GM23338 (cell line): Measurements from ENCODE around the gene PCNX3. TPM values are rescaled to one million over a fixed set of nuclear protein-coding genes. Genes with fewer than 3 reads are reported as not detected.

Source experiments
- ATAC-seq: fragments of 200-7000 bp; cut with Tn5 transposase; 3 replicates; pipeline ENCODE4 v1.9.1; 2020
- DNase-seq: peaks from one replicate; pipeline ENCODE4 v3.0.0-alpha.2; 2015; ENCODE audit warnings: low spot score
- H2AFZ ChIP-seq: fragments of 200-600 bp; sonication (generic); 2 replicates; pipeline ENCODE4 v1.8.0; 2016; ENCODE audit warnings: antibody characterized with exemption, mild to moderate bottlenecking, moderate library complexity
- H3F3A ChIP-seq: fragments of 200-600 bp; sonication (generic); replicated peaks from 2 replicates; pipeline ENCODE4 v1.8.0; 2017; ENCODE audit warnings: antibody characterized with exemption, mixed run types, low read depth
- H3K27ac ChIP-seq: fragments of 200-600 bp; sonication (generic); 2 replicates; pipeline ENCODE4 v1.6.1; 2016; ENCODE audit warnings: low read depth
- H3K27me3 ChIP-seq: fragments of 200-600 bp; sonication (generic); 2 replicates; pipeline ENCODE4 v1.8.0; 2016; ENCODE audit warnings: mild to moderate bottlenecking, mixed run types, moderate library complexity; ENCODE audit not compliant: insufficient read depth
- H3K36me3 ChIP-seq: fragments of 200-600 bp; sonication (generic); 2 replicates; pipeline ENCODE4 v1.8.0; 2016; ENCODE audit warnings: mild to moderate bottlenecking; ENCODE audit not compliant: insufficient read depth
- H3K4me1 ChIP-seq: fragments of 200-600 bp; sonication (generic); 2 replicates; pipeline ENCODE4 v1.8.0; 2016; ENCODE audit warnings: mild to moderate bottlenecking, moderate library complexity; ENCODE audit not compliant: insufficient read depth
- H3K4me2 ChIP-seq: fragments of 200-600 bp; sonication (generic); 2 replicates; pipeline ENCODE4 v1.7.1; 2017; ENCODE audit warnings: mixed run types
- H3K4me3 ChIP-seq: fragments of 200-600 bp; sonication (generic); 2 replicates; pipeline ENCODE4 v1.6.1; 2016; ENCODE audit warnings: mixed run types
- H3K79me2 ChIP-seq: fragments of 200-600 bp; sonication (generic); replicated peaks from 2 replicates; pipeline ENCODE4 v1.8.0; 2017; ENCODE audit warnings: mild to moderate bottlenecking; ENCODE audit not compliant: insufficient read depth
- H3K9me2 ChIP-seq: fragments of 200-600 bp; sonication (generic); 2 replicates; pipeline ENCODE4 v1.8.0; 2017; ENCODE audit not compliant: insufficient read depth
- H4K20me1 ChIP-seq: fragments of 200-600 bp; sonication (generic); replicated peaks from 2 replicates; pipeline ENCODE4 v1.8.0; 2017; ENCODE audit warnings: mild to moderate bottlenecking; ENCODE audit not compliant: insufficient read depth
- H3K27ac Mint-ChIP-seq: 2 replicates; pipeline ENCODE4 v1.8.0; 2020; ENCODE audit warnings: inconsistent platforms, mild to moderate bottlenecking, moderate library complexity, mixed read lengths
- H3K27me3 Mint-ChIP-seq: 3 replicates; pipeline ENCODE4 v1.8.0; 2022; ENCODE audit warnings: low read depth, mild to moderate bottlenecking, moderate library complexity, mixed read lengths, inconsistent platforms; ENCODE audit not compliant: insufficient read depth, poor library complexity
- H3K36me3 Mint-ChIP-seq: 3 replicates; pipeline ENCODE4 v1.8.0; 2021; ENCODE audit warnings: low read depth, mild to moderate bottlenecking, inconsistent platforms, moderate library complexity, mixed read lengths
- H3K4me1 Mint-ChIP-seq: 3 replicates; pipeline ENCODE4 v1.8.0; 2020; ENCODE audit warnings: mild to moderate bottlenecking, inconsistent platforms, mixed read lengths
- H3K4me3 Mint-ChIP-seq: 3 replicates; pipeline ENCODE4 v1.8.0; 2021; ENCODE audit warnings: moderate library complexity, mild to moderate bottlenecking, inconsistent platforms, mixed read lengths
- H3K9me3 Mint-ChIP-seq: 3 replicates; pipeline ENCODE4 v1.8.0; 2020; ENCODE audit warnings: moderate library complexity, mild to moderate bottlenecking, inconsistent platforms, mixed read lengths
- CREB1 ChIP-seq: fragments of 250-450 bp; sonication (Bioruptor Pico); IDR thresholded peaks from 2 replicates; pipeline ENCODE4 v1.5.0; 2020; ENCODE audit warnings: low read depth, mild to moderate bottlenecking, moderate library complexity
- EZH2 ChIP-seq: fragments of 200-600 bp; sonication (generic); IDR thresholded peaks from one replicate; pipeline ENCODE4 v1.8.0; 2017; ENCODE audit warnings: antibody characterized with exemption, mild to moderate bottlenecking, low read depth; ENCODE audit not compliant: unreplicated experiment
- EZH2phosphoT487 ChIP-seq: fragments of 200-600 bp; sonication (generic); IDR thresholded peaks from one replicate; pipeline ENCODE4 v1.8.1; 2018; ENCODE audit warnings: antibody characterized with exemption; ENCODE audit not compliant: unreplicated experiment
- JUNB ChIP-seq: IDR thresholded peaks from one replicate; pipeline ENCODE4 v1.6.1; 2016; ENCODE audit warnings: antibody characterized with exemption; ENCODE audit not compliant: unreplicated experiment
- NANOG ChIP-seq: IDR thresholded peaks from 2 replicates; pipeline ENCODE4 v1.6.1; 2016; ENCODE audit warnings: antibody characterized with exemption, borderline replicate concordance
- POLR2AphosphoS5 ChIP-seq: IDR thresholded peaks from 2 replicates; pipeline ENCODE4 v1.6.1; 2016; ENCODE audit warnings: antibody characterized with exemption, low read depth
- STAT1 ChIP-seq: IDR thresholded peaks from one replicate; pipeline ENCODE4 v1.6.1; 2016; ENCODE audit warnings: antibody characterized with exemption; ENCODE audit not compliant: unreplicated experiment
- ZNF114 ChIP-seq: fragments of 250-450 bp; sonication (Bioruptor Pico); IDR thresholded peaks from 2 replicates; pipeline ENCODE4 v1.5.0; 2020; ENCODE audit warnings: mild to moderate bottlenecking, moderate library complexity
- polyA plus RNA-seq: library from polyadenylated mRNA; unstranded; fragments of >200 nt; fragmentation: Nextera tagmentation; extraction: Ambion mirVana; gene quantifications from 2 replicates; pipeline ENCODE4 v1.2.1, GENCODE V29; 2016
- total RNA-seq: library from RNA; depleted of rRNA; stranded (reverse); fragments of >200 nt; shearing (Covaris generic); gene quantifications from 2 replicates; pipeline ENCODE4 v1.2.3, GENCODE V29; 2014
- TF ChIP-seq, protein P1 (sequence below): IDR thresholded peaks from one replicate; pipeline ENCODE4 v1.6.1; 2018; ENCODE audit warnings: antibody characterized with exemption; ENCODE audit not compliant: unreplicated experiment
- TF ChIP-seq, protein P2 (sequence below): fragments of 250-450 bp; sonication (Bioruptor Pico); IDR thresholded peaks from 2 replicates; pipeline ENCODE4 v1.5.0; 2020; ENCODE audit warnings: mild to moderate bottlenecking, moderate library complexity
- TF ChIP-seq, protein P3 (sequence below), 2 experiments: fragments of 200-600 bp in 1 of 2; sonication (generic) in 1 of 2; conservative IDR thresholded peaks; 2 replicates each; pipeline versions ENCODE4 v1.5.1 to v1.6.1; 2016 to 2017; ENCODE audit warnings: antibody characterized with exemption in 2 of 2, low read depth in 2 of 2, mild to moderate bottlenecking in 2 of 2, moderate library complexity in 1 of 2

Gene PCNX3
- total and polyA plus RNA-seq, 2 experiments from 2014 or later = 8.7 to 52.2 TPM

DNA sequence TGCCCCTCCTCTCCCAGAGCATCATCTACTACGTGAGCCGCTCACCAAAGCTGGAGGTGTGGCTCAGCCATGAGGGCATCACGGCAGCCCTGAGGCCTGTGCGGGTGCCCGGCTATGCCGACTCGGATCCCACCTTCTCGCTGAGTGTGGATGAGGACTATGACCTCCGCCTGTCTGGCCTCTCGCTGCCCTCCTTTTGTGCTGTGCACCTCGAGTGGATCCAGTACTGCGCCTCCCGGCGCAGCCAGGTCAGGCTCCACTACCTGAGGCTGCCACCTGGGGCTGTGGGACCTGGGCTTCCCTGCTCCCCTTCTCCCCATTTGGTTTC is 18.5 kb downstream of the PCNX3 start:
- no peaks in the 10 kb centered on the region for H3K79me2 ChIP-seq
- no peak overlapping the region for H3K4me2 ChIP-seq
- TF ChIP-seq CREB1 (CRISPR knock-in tag) (no peak), POLR2AphosphoS5 (no peak)
- peaks cover 18% of the 10 kb centered on the region for H3F3A ChIP-seq
- no peak overlapping the region for H3K27ac ChIP-seq
- H3K27me3 ChIP-seq = no peaks in the 10 kb centered on the region
- H4K20me1 ChIP-seq = no peaks in the 10 kb centered on the region; the same call in 1 of the 2 replicates
- Mint-ChIP-seq H3K4me1 (peaks cover 18% of the 10 kb centered on the region), H3K27me3 (peaks cover 18% of the 10 kb centered on the region), H3K36me3 (peaks cover 28% of the 10 kb centered on the region), H3K4me3 (no peak overlapping the region), H3K27ac (no peak overlapping the region), H3K9me3 (no peaks in the 10 kb centered on the region)
- no peak overlapping the region for H3K4me3 ChIP-seq
- DNase-seq (no peak), ATAC-seq (no peak)
- H3K36me3 ChIP-seq = peaks cover 12% of the 10 kb centered on the region; the same call in 1 of the 2 replicates
- H2AFZ ChIP-seq = no peak overlapping the region
- peaks cover 18% of the 10 kb centered on the region for H3K4me1 ChIP-seq
- no peaks in the 10 kb centered on the region for H3K9me2 ChIP-seq

DNA sequence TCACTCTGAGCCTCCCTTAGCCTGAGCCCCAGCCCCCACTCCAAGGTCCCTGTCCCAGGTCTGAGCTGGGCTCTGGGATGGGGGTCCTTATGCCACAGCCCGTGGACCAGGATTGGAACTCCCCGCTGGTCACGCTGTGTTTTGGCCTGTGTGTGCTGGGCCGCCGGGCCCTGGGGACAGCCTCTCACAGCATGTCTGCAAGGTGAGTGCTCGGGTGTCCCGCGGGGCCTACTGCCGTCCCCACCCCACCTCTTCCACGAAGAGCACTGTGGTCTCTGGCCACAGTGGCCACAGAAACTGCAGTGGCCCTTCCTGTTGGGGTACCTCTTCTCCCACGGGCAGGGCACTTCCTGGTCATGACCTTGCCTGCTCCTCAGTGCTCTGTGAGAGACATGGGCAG is 18.9 kb downstream of the PCNX3 start:
- H3K27ac Mint-ChIP-seq = no peak overlapping the region
- Histone ChIP-seq H3K27ac (no peak overlapping the region), H3K9me2 (no peaks in the 10 kb centered on the region), H2AFZ (no peak overlapping the region), H3K4me1 (peaks cover 18% of the 10 kb centered on the region), H4K20me1 (no peaks in the 10 kb centered on the region; the same call in 1 of the 2 replicates), H3F3A (peaks cover 19% of the 10 kb centered on the region), H3K27me3 (no peaks in the 10 kb centered on the region), H3K4me3 (no peak overlapping the region), H3K4me2 (no peak overlapping the region), H3K79me2 (no peaks in the 10 kb centered on the region), H3K36me3 (peaks cover 12% of the 10 kb centered on the region; the same call in 1 of the 2 replicates)
- DNase-seq = no peak
- H3K36me3 Mint-ChIP-seq = peaks cover 25% of the 10 kb centered on the region
- no peaks in the 10 kb centered on the region for H3K9me3 Mint-ChIP-seq
- peaks cover 18% of the 10 kb centered on the region for H3K4me1 Mint-ChIP-seq
- no peak for ATAC-seq
- H3K27me3 Mint-ChIP-seq = peaks cover 19% of the 10 kb centered on the region
- no peak overlapping the region for H3K4me3 Mint-ChIP-seq
- no peak for TF ChIP-seq NANOG
- TF ChIP-seq, protein P1, sequence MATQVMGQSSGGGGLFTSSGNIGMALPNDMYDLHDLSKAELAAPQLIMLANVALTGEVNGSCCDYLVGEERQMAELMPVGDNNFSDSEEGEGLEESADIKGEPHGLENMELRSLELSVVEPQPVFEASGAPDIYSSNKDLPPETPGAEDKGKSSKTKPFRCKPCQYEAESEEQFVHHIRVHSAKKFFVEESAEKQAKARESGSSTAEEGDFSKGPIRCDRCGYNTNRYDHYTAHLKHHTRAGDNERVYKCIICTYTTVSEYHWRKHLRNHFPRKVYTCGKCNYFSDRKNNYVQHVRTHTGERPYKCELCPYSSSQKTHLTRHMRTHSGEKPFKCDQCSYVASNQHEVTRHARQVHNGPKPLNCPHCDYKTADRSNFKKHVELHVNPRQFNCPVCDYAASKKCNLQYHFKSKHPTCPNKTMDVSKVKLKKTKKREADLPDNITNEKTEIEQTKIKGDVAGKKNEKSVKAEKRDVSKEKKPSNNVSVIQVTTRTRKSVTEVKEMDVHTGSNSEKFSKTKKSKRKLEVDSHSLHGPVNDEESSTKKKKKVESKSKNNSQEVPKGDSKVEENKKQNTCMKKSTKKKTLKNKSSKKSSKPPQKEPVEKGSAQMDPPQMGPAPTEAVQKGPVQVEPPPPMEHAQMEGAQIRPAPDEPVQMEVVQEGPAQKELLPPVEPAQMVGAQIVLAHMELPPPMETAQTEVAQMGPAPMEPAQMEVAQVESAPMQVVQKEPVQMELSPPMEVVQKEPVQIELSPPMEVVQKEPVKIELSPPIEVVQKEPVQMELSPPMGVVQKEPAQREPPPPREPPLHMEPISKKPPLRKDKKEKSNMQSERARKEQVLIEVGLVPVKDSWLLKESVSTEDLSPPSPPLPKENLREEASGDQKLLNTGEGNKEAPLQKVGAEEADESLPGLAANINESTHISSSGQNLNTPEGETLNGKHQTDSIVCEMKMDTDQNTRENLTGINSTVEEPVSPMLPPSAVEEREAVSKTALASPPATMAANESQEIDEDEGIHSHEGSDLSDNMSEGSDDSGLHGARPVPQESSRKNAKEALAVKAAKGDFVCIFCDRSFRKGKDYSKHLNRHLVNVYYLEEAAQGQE = no peak
- TF ChIP-seq JUNB = no peak
- no peak for TF ChIP-seq EZH2
- no peak for TF ChIP-seq POLR2AphosphoS5
- TF ChIP-seq, protein P2, sequence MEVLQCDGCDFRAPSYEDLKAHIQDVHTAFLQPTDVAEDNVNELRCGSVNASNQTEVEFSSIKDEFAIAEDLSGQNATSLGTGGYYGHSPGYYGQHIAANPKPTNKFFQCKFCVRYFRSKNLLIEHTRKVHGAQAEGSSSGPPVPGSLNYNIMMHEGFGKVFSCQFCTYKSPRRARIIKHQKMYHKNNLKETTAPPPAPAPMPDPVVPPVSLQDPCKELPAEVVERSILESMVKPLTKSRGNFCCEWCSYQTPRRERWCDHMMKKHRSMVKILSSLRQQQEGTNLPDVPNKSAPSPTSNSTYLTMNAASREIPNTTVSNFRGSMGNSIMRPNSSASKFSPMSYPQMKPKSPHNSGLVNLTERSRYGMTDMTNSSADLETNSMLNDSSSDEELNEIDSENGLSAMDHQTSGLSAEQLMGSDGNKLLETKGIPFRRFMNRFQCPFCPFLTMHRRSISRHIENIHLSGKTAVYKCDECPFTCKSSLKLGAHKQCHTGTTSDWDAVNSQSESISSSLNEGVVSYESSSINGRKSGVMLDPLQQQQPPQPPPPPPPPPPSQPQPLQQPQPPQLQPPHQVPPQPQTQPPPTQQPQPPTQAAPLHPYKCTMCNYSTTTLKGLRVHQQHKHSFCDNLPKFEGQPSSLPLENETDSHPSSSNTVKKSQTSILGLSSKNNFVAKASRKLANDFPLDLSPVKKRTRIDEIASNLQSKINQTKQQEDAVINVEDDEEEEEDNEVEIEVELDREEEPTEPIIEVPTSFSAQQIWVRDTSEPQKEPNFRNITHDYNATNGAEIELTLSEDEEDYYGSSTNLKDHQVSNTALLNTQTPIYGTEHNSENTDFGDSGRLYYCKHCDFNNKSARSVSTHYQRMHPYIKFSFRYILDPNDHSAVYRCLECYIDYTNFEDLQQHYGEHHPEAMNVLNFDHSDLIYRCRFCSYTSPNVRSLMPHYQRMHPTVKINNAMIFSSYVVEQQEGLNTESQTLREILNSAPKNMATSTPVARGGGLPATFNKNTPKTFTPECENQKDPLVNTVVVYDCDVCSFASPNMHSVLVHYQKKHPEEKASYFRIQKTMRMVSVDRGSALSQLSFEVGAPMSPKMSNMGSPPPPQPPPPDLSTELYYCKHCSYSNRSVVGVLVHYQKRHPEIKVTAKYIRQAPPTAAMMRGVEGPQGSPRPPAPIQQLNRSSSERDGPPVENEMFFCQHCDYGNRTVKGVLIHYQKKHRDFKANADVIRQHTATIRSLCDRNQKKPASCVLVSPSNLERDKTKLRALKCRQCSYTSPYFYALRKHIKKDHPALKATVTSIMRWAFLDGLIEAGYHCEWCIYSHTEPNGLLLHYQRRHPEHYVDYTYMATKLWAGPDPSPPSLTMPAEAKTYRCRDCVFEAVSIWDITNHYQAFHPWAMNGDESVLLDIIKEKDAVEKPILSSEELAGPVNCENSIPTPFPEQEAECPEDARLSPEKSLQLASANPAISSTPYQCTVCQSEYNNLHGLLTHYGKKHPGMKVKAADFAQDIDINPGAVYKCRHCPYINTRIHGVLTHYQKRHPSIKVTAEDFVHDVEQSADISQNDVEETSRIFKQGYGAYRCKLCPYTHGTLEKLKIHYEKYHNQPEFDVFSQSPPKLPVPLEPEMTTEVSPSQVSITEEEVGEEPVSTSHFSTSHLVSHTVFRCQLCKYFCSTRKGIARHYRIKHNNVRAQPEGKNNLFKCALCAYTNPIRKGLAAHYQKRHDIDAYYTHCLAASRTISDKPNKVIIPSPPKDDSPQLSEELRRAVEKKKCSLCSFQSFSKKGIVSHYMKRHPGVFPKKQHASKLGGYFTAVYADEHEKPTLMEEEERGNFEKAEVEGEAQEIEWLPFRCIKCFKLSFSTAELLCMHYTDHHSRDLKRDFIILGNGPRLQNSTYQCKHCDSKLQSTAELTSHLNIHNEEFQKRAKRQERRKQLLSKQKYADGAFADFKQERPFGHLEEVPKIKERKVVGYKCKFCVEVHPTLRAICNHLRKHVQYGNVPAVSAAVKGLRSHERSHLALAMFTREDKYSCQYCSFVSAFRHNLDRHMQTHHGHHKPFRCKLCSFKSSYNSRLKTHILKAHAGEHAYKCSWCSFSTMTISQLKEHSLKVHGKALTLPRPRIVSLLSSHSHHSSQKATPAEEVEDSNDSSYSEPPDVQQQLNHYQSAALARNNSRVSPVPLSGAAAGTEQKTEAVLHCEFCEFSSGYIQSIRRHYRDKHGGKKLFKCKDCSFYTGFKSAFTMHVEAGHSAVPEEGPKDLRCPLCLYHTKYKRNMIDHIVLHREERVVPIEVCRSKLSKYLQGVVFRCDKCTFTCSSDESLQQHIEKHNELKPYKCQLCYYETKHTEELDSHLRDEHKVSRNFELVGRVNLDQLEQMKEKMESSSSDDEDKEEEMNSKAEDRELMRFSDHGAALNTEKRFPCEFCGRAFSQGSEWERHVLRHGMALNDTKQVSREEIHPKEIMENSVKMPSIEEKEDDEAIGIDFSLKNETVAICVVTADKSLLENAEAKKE (CRISPR knock-in tag) = no peak
- TF ChIP-seq, protein P3, sequence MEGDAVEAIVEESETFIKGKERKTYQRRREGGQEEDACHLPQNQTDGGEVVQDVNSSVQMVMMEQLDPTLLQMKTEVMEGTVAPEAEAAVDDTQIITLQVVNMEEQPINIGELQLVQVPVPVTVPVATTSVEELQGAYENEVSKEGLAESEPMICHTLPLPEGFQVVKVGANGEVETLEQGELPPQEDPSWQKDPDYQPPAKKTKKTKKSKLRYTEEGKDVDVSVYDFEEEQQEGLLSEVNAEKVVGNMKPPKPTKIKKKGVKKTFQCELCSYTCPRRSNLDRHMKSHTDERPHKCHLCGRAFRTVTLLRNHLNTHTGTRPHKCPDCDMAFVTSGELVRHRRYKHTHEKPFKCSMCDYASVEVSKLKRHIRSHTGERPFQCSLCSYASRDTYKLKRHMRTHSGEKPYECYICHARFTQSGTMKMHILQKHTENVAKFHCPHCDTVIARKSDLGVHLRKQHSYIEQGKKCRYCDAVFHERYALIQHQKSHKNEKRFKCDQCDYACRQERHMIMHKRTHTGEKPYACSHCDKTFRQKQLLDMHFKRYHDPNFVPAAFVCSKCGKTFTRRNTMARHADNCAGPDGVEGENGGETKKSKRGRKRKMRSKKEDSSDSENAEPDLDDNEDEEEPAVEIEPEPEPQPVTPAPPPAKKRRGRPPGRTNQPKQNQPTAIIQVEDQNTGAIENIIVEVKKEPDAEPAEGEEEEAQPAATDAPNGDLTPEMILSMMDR (conservative IDR thresholded peaks at IDR 0.05; ENCODE audit: low read depth in 2 of 2) = no peak
- no peak for TF ChIP-seq STAT1
- no peak for TF ChIP-seq ZNF114 (CRISPR knock-in tag)
- no peak for TF ChIP-seq CREB1 (CRISPR knock-in tag)
- TF ChIP-seq EZH2phosphoT487 = no peak
